HG03045 (cell line): ENCODE data around the gene TEX19.

Experiments
- ATAC-seq: cut with Tn5 transposase; IDR thresholded peaks from one replicate; pipeline ENCODE4 v1.9.1; 2021; ENCODE audit warnings: mild to moderate bottlenecking, moderate library complexity; ENCODE audit not compliant: unreplicated experiment

The TEX19 gene

GRCh38 chr17:82320956-82321927, 37.8 kb upstream of the TEX19 start:
- ATAC-seq: no peak

DNA sequence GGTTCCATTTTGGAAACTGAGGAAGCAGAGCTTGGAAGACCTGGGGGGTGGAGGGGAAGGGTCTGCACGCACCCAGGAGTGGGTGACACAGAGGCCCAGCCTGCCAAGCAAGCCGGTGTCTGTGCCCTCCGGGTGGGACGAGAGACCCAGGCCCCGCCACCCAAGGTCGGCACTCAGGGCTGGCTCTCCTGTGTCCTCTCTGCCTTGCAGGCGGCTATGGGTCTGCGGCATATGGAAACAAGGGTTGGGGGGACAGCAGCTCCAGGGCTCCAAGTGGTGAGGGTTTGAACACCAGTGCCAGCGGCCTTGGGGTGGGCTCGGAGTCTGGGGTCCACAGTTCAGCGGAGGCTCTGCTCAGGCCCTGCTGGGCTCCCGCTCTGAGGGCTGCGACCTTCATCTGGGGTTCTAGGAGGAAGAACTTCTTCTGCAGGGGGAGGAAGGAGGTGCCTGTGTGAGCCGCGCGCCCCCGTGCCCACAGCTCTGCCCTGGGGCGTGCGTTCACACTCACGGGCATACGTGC, 37.0 kb upstream of the TEX19 start:
- no peak for ATAC-seq

DNA sequence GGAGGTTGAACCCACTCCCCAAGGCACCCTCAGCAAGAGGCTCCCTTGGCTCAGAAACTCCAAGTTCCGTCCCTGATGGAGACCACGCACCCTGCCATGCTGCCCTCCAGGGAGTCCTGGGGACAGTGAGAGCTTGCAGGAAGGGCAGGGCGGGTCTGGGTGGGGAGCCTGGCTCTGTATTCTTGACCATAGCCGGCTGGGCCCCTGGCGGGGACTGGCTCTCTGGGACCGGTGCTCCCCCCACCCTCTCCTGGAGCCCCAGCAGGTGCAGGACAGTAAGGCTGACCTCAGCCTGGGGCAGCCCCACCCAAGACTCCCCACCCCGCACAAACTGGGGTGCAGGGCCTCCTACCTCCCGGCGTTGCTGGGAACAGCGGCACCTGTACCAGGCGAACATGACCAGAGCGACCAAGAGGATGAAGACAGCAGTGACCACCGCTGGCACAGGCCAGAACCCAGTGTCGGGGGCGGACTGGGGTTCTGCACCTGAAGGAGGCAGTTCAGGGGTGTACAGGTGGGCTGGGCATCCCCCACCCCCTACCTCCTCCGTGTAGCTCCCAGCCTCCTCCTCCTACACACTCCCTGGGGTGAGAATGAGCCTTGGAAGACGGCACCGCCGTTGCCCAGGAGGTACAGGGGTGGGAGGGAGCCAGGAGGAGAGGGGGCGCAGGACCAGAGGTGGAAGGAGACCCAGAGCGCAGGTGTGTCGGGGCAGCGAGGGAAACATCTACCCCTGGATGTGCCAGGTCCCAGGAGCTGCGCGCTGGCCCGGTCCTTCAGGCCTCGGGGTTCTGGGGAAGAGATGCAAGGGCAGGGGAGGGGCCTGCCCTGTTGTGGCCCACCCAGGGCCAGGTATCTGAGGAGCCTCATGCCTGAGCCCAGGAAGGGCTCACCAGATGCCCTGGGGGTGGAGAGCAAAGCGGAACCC, 36.3 kb upstream of the TEX19 start:
- ATAC-seq: no peak

- no peak for ATAC-seq
Measured at GRCh38 chr17:82323514-82324234, 35.4 kb upstream of the TEX19 start.

- no peak for ATAC-seq
Measured at GRCh38 chr17:82324566-82325285, 34.3 kb upstream of the TEX19 start.

GRCh38 chr17:82325286-82326180, 33.5 kb upstream of the TEX19 start:
- ATAC-seq: no peak

GRCh38 chr17:82327289-82327688, 31.8 kb upstream of the TEX19 start:
- no peak for ATAC-seq

DNA sequence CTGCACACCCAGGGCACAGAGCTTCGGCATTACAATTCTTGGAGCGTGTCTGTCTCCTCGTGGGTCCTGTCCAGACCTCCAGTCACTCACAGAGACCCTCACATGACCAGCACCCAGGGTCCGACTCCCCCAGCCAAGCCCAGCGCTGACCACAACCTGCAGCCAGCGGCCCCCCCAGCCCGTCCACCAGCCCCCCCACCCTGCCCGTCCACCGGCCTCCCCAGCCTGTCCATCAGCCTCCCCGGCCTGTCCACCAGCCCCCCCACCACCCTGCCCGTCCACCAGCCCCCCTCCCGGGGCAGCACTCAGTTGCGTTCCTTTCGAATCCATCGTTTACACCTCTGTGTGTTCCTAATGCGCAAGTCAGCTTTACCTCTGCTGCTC, 31.3 kb upstream of the TEX19 start:
- no peak for ATAC-seq

GRCh38 chr17:82328141-82328993, 30.7 kb upstream of the TEX19 start:
- no peak for ATAC-seq

DNA sequence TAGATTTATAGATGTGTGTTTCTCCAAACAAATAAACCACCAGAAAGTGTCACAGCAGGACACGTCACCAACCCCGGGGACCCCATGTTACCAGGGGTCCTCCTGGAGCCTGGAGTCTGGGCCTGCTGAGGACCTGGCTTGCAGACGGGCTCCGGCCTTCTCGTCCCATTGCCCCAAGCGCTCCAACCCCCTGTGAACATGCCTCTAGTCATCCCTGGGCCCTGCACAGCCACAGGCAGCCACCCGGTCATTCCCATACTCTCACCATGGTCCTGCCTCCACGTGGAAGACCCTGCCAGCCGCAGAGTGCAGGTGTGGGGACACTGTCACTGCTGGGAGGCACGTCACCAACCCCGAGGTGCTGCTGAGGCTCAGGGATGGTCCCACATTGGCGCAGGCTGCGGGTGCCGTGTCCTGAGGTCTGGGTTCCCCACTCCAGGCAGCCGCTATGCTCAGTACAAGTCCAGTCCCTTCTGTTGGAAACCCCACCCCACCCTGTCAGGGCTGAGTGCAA, 30.0 kb upstream of the TEX19 start:
- no peak for ATAC-seq

DNA sequence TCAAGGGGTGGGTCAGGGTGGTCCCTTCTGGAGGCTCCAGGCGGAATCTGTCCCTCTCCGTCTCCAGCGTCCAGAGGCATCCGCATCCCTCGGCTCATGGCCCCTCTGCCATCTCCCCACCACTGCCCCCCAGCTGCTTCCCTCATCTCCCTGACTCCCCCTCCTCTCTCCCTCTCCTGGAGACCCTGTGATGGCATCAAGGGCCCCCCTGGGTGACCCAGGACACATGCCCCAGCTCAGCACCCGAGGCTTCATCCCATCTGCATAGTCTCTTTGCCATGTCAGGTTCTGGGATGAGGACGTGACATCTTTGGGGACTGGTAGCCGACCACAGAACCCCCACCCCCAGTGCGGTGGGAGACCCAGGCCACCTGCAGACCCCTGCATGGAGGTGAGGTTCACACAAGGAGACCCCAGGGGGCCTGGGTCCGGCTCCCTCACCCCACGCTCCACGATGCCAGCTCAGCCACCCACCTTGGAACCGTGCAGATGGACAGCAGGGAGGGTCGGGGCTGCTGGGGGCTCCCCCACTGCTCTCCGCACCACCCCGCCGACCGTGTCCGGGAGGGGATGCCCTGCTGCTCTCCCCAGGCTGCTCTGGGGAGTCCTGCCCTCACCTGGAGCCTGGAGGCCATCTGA, 29.2 kb upstream of the TEX19 start:
- ATAC-seq: no peak

DNA sequence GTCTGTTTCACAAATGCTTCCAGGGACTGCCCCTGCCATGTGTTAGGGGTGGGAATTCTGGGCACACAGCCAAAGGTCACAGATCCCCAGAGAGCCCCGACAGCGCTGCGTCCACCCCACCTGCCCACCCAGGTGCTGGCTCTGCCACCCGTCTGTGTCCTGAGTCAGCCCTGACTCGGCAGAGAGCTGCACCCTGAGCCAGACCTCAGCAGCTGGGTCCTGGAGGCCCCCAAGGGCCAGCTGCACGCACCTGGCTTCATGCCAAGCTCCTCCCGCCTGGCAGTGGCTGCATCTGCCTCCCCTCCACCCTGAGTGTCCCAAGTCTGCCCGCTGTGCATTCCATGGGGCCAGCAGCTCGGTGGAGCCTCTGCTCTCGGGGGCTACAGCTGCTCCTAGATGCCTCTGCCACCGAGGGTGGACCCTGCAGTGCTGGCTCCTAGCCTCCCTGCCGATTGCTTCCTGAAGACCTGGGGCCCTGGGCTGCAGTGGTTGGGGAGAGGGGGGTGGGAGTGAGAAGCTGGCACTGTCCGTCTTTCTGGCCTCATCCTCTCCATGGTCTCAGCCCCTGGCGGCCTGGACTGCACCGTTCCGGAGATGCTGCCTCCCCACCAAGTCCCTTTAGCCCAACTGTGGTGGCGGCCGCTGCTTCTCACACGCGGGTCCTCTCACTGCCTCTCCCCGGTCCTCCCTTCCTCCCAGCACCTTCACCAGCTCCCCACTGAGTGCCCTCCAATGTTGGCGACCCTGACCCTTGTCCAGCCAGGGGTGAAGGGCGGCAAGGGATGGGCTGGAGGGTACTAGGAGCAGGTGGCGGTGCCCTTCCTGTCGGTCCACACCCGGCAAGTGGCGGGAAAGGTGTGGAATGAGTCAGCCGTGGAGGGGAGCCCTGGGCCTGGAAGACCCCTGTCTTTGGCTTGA, 28.5 kb upstream of the TEX19 start:
- no peak for ATAC-seq

GRCh38 chr17:82331345-82331939, 27.6 kb upstream of the TEX19 start:
- ATAC-seq: no peak

GRCh38 chr17:82332669-82333278, 26.3 kb upstream of the TEX19 start:
- no peak for ATAC-seq

DNA sequence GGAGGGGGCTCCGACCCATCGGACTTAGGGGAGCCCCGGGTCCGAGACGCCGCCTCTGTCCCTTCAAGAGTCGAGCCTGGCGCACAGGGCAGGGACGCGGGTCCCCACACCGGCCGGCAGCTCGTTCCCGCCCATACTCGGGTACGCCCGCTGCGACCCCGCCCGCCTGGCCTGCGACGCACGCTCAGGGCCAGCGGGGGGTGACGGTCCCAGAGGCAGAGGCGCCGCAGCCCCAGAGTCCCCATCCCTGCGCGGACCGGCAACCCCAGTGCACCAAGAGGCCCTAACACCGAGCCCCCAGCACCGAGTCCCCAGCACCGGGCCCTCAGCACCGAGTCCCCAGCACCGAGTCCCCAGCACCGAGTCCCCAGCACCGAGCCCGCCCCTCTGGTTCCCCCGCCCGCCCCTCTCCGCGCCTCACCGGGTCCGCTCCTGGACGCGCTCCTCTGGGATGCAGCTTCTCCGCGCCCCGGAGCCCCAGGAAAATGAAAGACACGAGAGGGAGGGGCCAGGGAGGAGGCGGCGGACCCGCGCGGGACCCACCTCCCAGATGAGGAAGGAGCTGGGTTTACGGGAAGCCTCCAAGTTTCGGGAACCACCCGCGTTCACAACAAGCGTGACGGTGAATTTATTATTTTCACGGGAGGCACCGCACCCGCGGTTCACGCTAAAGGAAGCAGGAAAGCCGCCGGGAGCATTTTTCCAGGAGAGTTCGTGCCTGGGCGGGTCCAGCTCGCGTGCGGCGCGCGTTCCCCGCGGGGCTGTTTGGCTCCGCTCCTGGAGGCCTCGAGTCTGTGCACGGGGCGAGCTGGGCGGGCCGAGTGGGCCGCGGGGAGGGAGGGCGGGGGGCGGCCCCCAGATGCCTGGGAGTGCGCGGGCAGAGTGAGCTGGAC, 25.5 kb upstream of the TEX19 start, which contains the start of gene SECTM1:
SECTM1 (minus strand) TSS at position 488 of the 893 bp plus-strand sequence. CDS start 6,526 bp downstream, outside the sequence.
- no peak for ATAC-seq
